HG03139 (cell line): Measurements from ENCODE around the gene WLS.
A peak's percentile ranks its signal among the peaks of the same experiment; 100 is the strongest.
"Not testable (repeated sequence)": the region's sequence is repeated elsewhere in the genome, so short reads cannot be mapped to it uniquely, and the experiment has no call there.

Experiments used
- ATAC-seq: cut with Tn5 transposase; IDR thresholded peaks from one replicate; pipeline ENCODE4 v1.9.1; 2021; ENCODE audit not compliant: unreplicated experiment

The WLS gene

DNA sequence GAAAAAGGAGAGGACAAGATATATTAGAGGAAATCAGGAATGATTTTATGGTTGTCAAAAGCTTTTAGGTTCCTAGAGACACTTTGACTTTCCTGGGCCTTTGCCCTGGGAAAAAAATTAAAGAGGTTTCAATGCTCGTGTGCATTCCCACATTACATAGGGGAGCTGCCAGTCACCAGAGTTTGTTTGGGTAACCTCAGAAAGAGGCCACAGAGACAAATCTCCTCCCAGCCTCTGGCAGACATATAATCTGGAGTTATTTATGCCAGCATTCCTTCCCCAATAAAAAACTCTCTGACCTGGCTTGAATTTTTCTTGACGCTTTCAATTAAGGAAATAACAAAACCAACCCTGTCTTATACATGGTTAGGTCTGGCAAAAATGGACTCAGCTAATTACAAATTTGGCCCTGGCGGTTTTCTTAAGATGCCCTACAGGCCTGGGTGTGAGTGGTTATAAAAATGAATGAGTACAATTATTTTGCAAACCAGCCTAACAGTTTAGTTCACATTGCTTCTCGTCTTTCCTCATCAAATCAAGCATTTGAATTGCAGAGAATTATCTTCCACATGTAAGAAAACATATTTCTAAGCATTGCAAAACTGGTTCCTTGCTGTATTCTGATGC lies 63.7 kb downstream of the WLS start:
- no peak for ATAC-seq

DNA sequence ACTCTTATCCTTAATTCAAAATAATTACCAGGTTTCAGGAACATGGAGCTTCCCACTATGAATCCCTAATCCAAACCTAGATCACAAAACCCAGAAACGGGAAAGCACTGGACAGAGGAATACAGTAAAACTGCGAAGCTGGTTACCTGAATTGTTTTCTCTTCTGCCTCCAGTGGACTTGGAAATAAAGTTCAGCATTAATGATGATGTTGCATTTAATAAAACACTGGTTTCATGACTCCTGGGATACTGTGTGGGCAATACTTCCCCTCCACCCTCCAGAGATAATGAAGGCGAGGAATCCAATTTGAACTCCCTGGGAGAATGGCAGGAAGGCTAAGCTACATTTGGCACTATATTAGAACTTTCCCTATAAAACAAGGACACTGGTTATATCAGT lies 65.1 kb downstream of the WLS start:
- ATAC-seq, result no peak

- ATAC-seq, result no peak
Observed at GRCh38 chr1:68166348-68166747, 66.0 kb downstream of the WLS start.

GRCh38 chr1:68165665-68166064 lies 66.7 kb downstream of the WLS start:
- no peak for ATAC-seq

GRCh38 chr1:68164918-68165317 lies 67.4 kb downstream of the WLS start:
- no peak for ATAC-seq

DNA sequence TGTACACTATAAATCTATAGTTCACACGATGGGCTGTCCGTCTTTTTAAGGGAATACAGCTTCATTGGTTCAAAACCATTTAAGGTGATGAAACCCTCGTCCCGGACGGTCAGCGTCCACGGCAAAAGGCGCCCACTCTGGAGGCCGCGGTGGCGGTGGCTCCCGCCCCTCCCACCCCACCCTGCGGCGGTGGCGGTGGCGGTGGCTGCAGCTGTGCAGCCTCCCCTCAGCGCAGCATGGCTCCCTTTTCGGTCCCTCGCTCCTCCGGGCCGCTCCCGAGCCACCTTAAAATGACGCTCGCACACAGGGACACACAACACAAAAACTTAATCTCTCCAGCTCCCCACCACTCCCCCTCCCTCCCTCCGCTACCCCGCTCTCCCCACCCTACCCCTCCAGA lies 69.1 kb downstream of the WLS start:
- no peak for ATAC-seq

DNA sequence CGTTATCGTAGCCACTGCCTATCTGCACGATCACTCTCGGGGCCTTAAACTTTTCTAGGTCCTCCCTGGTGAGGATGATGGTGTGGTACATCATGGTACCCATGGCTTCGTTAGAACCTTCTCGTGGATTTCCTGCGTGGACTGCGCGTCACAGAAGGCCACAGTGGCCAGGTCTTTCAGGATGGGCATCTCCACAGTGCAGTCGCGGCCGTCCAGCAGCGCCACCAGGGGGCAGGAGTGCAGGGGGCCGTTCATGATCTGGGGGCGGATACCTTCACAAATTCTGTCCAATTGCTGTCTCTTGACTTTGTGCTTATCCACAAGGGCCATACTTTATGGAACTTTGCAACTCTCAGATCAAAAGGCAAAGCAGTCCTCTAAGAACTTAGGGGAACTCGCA lies 69.6 kb downstream of the WLS start:
- no peak for ATAC-seq

GRCh38 chr1:68161672-68162071 lies 70.7 kb downstream of the WLS start:
- not testable (repeated sequence) for ATAC-seq

- ATAC-seq, result peak; percentile 80
Observed at GRCh38 chr1:68160935-68161334, 71.4 kb downstream of the WLS start.

GRCh38 chr1:68160021-68160420 lies 72.3 kb downstream of the WLS start:
- no peak for ATAC-seq

DNA sequence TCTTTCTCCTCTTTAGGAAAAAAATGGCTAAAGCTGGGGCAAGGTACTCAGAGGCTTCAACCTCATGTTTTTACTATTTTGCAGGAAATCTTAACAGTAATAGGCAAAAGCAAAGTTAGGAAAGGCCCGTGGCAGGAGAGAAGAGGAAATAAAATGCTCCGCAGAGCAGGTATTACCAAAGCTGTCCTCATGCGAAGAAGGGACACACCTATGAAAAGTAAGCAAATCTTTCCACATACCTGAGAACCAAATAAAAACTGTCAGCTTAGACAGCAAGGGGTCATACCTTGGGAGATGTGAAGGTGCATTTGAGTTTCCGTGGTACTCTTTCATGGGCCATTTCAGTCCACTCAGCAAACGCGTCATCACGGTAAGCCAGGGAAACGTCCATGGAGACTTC lies 73.5 kb downstream of the WLS start:
- no peak for ATAC-seq

GRCh38 chr1:68157416-68157815 lies 74.9 kb downstream of the WLS start:
- no peak for ATAC-seq

GRCh38 chr1:68151690-68152089 lies 80.6 kb downstream of the WLS start:
- no peak for ATAC-seq

GRCh38 chr1:68149907-68150306 lies 82.4 kb downstream of the WLS start:
- ATAC-seq, result no peak

DNA sequence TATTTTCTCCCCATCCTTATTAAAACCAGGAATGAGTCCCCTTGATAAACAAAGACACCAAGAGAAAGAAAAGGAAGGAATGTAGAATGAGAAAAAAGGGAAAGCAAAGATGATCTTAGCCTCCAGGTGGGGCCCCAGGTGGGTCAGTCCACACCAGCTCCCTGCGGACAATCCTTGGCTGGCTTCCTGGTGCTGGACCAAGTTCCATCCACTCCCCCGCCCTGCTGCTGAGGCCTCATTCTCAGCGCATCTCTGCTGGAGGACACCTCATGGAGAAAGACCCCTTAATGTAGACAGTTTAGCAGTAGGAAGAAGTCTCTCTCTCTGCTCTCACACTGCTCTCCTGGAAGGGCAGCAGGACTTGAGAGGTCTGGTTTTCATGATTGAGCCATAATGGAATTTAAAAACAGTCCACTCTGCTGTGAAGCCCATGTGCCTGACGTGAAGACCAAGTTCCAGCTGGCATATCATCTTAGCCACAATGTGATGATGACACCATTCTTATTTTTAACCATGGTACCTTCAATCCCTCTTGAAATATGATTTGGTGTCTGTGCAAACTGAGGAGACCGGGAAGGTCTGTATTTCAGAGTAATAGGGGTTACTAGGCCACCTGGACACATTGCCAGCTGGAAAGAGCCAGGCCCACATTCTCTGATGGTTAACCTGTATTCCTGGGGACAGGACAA lies 83.1 kb downstream of the WLS start:
- no peak for ATAC-seq

GRCh38 chr1:68148631-68149030 lies 83.7 kb downstream of the WLS start:
- ATAC-seq, result no peak

DNA sequence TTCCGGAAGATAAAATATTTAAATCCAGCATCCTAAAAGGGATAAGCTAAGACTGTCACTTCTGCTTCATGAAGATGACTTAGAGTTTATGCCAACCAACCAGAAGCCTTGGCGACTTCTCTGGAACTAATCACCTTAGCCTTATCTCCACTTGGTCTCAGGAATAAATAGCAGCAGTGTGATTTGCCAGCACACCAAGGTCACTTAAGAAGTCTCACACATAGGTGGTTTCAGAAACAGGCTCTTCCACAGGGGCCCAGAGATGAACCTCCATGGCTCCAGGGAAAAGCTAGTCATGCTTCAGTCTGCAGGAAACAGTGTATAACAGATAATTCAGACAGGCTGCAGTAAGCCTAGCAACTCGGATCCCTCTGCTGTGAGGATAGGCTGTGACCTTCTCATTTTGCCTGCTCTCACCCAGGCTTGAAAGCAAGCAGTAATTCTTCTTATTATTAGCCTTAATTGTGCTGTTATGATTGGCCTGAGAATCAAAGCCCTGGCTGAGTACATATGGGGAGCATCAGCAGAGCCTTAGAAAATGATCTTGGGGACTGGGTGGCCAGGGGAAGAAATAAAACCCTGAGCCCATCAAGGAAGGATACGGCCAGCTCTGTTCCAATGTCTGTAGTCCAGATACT lies 84.7 kb downstream of the WLS start:
- no peak for ATAC-seq

GRCh38 chr1:68145418-68146126 lies 86.8 kb downstream of the WLS start:
- ATAC-seq, result no peak

DNA sequence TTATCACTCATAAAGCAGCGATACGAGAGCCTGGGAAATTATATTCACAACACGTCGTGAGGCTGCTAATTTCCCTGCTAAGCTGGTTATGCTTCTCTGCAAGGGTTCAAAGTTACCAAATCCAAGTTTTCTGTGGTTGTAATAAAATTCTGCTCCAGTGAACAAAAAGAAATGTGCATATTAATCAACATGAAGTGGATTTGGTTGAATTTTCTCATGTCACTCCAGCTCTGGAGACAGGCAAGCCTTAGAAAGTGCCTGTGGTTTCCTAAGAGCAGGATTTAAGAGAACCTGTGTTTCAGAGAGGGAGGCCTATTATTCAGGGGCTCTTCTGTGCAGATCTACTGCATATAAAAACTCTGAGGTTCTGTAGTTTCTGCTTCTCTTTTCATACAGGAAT lies 87.5 kb downstream of the WLS start:
- no peak for ATAC-seq

GRCh38 chr1:68143633-68144032 lies 88.7 kb downstream of the WLS start:
- no peak for ATAC-seq

- no peak for ATAC-seq
Observed at GRCh38 chr1:68142461-68142860, 89.9 kb downstream of the WLS start.

GRCh38 chr1:68142036-68142435 lies 90.3 kb downstream of the WLS start:
- no peak for ATAC-seq
